A549 (cell line): ENCODE data around the gene SPIB. TPM values are rescaled to one million over a fixed set of nuclear protein-coding genes. Genes with fewer than 3 reads are reported as not detected.
A peak's percentile ranks its signal among the peaks of the same experiment; 100 is the strongest.

ENCODE experiments used
- ATAC-seq, 2 experiments: fragments of 200-7000 bp in 1 of 2; fragments of >200 bp in 1 of 2; cut with Nextera tagmentation in 1 of 2; cut with Tn5 transposase in 1 of 2; 3 replicates each; pipeline versions ENCODE4 v1.8.0 to v1.9.1; 2018 to 2020; ENCODE audit warnings: mild to moderate bottlenecking in 1 of 2, moderate library complexity in 1 of 2
- CTCF ChIA-PET: fragments of 300-600 bp; sonication (Branson Sonifier 250); formaldehyde crosslinking; extraction: SDS; loops from one replicate; lab custom pipeline; 2021; ENCODE audit warnings: antibody characterized with exemption, inconsistent platforms; lab: Yijun Ruan, JAX
- POLR2A ChIA-PET: fragments of 350-600 bp; formaldehyde crosslinking; extraction: SDS; loops from one replicate; lab custom pipeline; 2021; ENCODE audit warnings: antibody characterized with exemption, inconsistent platforms; lab: Yijun Ruan, JAX
- DNase-seq, 2 experiments: peaks; one replicate each; pipeline versions ENCODE4 v3.0.0 to v3.0.0-alpha.2; 2011 to 2016; ENCODE audit warnings: low read depth in 1 of 2, low spot score in 1 of 2
- FAIRE-seq: peaks from 2 replicates; lab custom pipeline; 2011; peaks lifted over from hg19 to GRCh38; lab: Jason Lieb, UNC
- H3K27ac ChIP-seq, 2 experiments: fragments of >200 bp; sonication (Bioruptor Twin); formaldehyde crosslinking; 3 replicates each; pipeline ENCODE4 v1.5.1; 2016 to 2017
- H3K4me1 ChIP-seq: fragments of >200 bp; sonication (Bioruptor Twin); formaldehyde crosslinking; 3 replicates; pipeline ENCODE4 v1.6.1; 2016
- H3K4me2 ChIP-seq: fragments of >200 bp; sonication (Bioruptor Twin); formaldehyde crosslinking; 3 replicates; pipeline ENCODE4 v1.6.1; 2016
- H3K4me3 ChIP-seq: fragments of >200 bp; sonication (Bioruptor Twin); formaldehyde crosslinking; 3 replicates; pipeline ENCODE4 v1.5.1; 2016
- H3K9me3 ChIP-seq: fragments of >200 bp; sonication (Bioruptor Twin); formaldehyde crosslinking; 3 replicates; pipeline ENCODE4 v1.6.1; 2016
- BHLHE40 ChIP-seq: IDR thresholded peaks from 2 replicates; pipeline ENCODE4 v1.6.1; 2012; ENCODE audit warnings: low read depth, low read length, inconsistent platforms
- CHD4 ChIP-seq: fragments of 200-600 bp; sonication (generic); IDR thresholded peaks from 2 replicates; pipeline ENCODE4 v1.6.1; 2016; ENCODE audit warnings: antibody characterized with exemption, mild to moderate bottlenecking, borderline replicate concordance
- EHF ChIP-seq: fragments of 250-450 bp; sonication (Bioruptor Pico); IDR thresholded peaks from 2 replicates; pipeline ENCODE4 v1.5.0; 2020; ENCODE audit warnings: mild to moderate bottlenecking
- EHMT2 ChIP-seq: fragments of 200-600 bp; sonication (generic); IDR thresholded peaks from 2 replicates; pipeline ENCODE4 v1.6.1; 2016; ENCODE audit warnings: antibody characterized with exemption, low read depth, mild to moderate bottlenecking, moderate library complexity
- ESRRA ChIP-seq: fragments of 150-350 bp; IDR thresholded peaks from 2 replicates; pipeline ENCODE4 v1.6.1; 2014; ENCODE audit warnings: mild to moderate bottlenecking, low read length, borderline replicate concordance
- HOXA7 ChIP-seq: fragments of 250-450 bp; sonication (Bioruptor Pico); IDR thresholded peaks from 2 replicates; pipeline ENCODE4 v1.5.0; 2020; ENCODE audit warnings: mild to moderate bottlenecking, moderate library complexity
- HOXB13 ChIP-seq: fragments of 250-450 bp; sonication (Bioruptor Pico); IDR thresholded peaks from 2 replicates; pipeline ENCODE4 v1.5.0; 2020; ENCODE audit warnings: low read depth, mild to moderate bottlenecking, moderate library complexity
- KDM1A ChIP-seq: fragments of 200-600 bp; sonication (generic); IDR thresholded peaks from 2 replicates; pipeline ENCODE4 v1.6.1; 2016; ENCODE audit warnings: low read depth, mild to moderate bottlenecking
- KDM5A ChIP-seq: fragments of 200-600 bp; sonication (generic); IDR thresholded peaks from 2 replicates; pipeline ENCODE4 v1.6.1; 2016; ENCODE audit warnings: antibody characterized with exemption, mild to moderate bottlenecking
- MAFK ChIP-seq: fragments of 450-650 bp; IDR thresholded peaks from 2 replicates; pipeline ENCODE4 v1.6.1; 2014; ENCODE audit not compliant: partially characterized antibody
- MAZ ChIP-seq: fragments of 150-350 bp; IDR thresholded peaks from 2 replicates; pipeline ENCODE4 v1.6.1; 2014; ENCODE audit warnings: antibody characterized with exemption, low read depth, low read length, borderline replicate concordance
- NFE2L2 ChIP-seq: fragments of 150-350 bp; conservative IDR thresholded peaks from 2 replicates; pipeline ENCODE4 v1.6.1; 2014; ENCODE audit warnings: low read length
- POLR2A ChIP-seq: IDR thresholded peaks from 2 replicates; pipeline ENCODE4 v1.6.1; 2012; ENCODE audit warnings: mild to moderate bottlenecking, low read length
- POLR2AphosphoS2 ChIP-seq: conservative IDR thresholded peaks from 2 replicates; pipeline ENCODE4 v1.6.1; 2012; ENCODE audit warnings: low read length, improper control_type of control experiment, inconsistent platforms
- RAD21 ChIP-seq, 2 experiments: fragments of >200 bp in 1 of 2; sonication (Bioruptor Twin) in 1 of 2; formaldehyde crosslinking in 1 of 2; IDR thresholded peaks in 1 of 2; conservative IDR thresholded peaks in 1 of 2; 2 replicates in 1 of 2; 3 replicates in 1 of 2; pipeline ENCODE4 v1.6.1; 2012 to 2018; ENCODE audit warnings: inconsistent platforms in 1 of 2
- RARB ChIP-seq: fragments of 250-450 bp; sonication (Bioruptor Pico); IDR thresholded peaks from 2 replicates; pipeline ENCODE4 v1.8.0; 2021; ENCODE audit warnings: mild to moderate bottlenecking, moderate library complexity
- RFX5 ChIP-seq: fragments of 450-650 bp; IDR thresholded peaks from 2 replicates; pipeline ENCODE4 v1.7.1; 2014; ENCODE audit warnings: antibody characterized with exemption, mild to moderate bottlenecking, moderate library complexity
- RNF2 ChIP-seq: fragments of 200-600 bp; sonication (generic); IDR thresholded peaks from 2 replicates; pipeline ENCODE4 v1.6.1; 2016; ENCODE audit warnings: low read depth, mild to moderate bottlenecking, antibody characterized with exemption, moderate library complexity, borderline replicate concordance
- ZFP36 ChIP-seq: fragments of 450-650 bp; IDR thresholded peaks from 2 replicates; pipeline ENCODE4 v1.6.1; 2014; ENCODE audit warnings: borderline replicate concordance; ENCODE audit not compliant: partially characterized antibody
- ZNF302 ChIP-seq: fragments of 250-450 bp; sonication (Bioruptor Pico); IDR thresholded peaks from 2 replicates; pipeline ENCODE4 v1.9.0; 2021; ENCODE audit warnings: inconsistent platforms, mild to moderate bottlenecking, moderate library complexity
- WGBS: methylation state at CpG from one replicate; pipeline ENCODE4 v1.1.6; 2017; ENCODE audit errors: missing lambda C conversion rate; 5-methylcytosine and 5-hydroxymethylcytosine counted together
- polyA plus RNA-seq, 4 experiments: library from polyadenylated mRNA; depleted of rRNA in 3 of 4; stranded (reverse); fragments of >200 nt; fragmentation: RNase III in 1 of 4; extraction: RNeasy Plus Mini Kit Qiagen cat#74134 plus additional on column Dnase treatment in 1 of 4; gene quantifications; 2 replicates in 3 of 4; 3 replicates in 1 of 4; pipeline ENCODE4 v1.2.3, GENCODE V29; 2011 to 2017
- TF ChIP-seq, protein P1 (sequence below): fragments of >200 bp; sonication (Bioruptor Twin); formaldehyde crosslinking; IDR thresholded peaks from 3 replicates; pipeline ENCODE4 v1.5.1; 2016
- TF ChIP-seq, protein P2 (sequence below): fragments of >200 bp; sonication (Bioruptor Twin); formaldehyde crosslinking; IDR thresholded peaks from 3 replicates; pipeline ENCODE4 v1.6.1; 2016
- TF ChIP-seq, protein P3 (sequence below): IDR thresholded peaks from 2 replicates; pipeline ENCODE4 v1.6.1; 2012; ENCODE audit warnings: low read depth, borderline replicate concordance
- TF ChIP-seq, protein P4 (sequence below): IDR thresholded peaks from 2 replicates; pipeline ENCODE4 v1.6.1; 2012
- TF ChIP-seq, protein P5 (sequence below): fragments of >200 bp; sonication (Bioruptor Twin); formaldehyde crosslinking; IDR thresholded peaks from 2 replicates; pipeline ENCODE4 v1.6.1; 2016
- TF ChIP-seq, protein P6 (sequence below): fragments of 200-600 bp; sonication (generic); IDR thresholded peaks from 2 replicates; pipeline ENCODE4 v1.6.1; 2016; ENCODE audit warnings: antibody characterized with exemption, mild to moderate bottlenecking, moderate library complexity

SPIB gene
- polyA plus RNA-seq, 2 of the 4 experiments (the other 2 are of a cell fraction) = 0.03 TPM; not detected in 1

DNA sequence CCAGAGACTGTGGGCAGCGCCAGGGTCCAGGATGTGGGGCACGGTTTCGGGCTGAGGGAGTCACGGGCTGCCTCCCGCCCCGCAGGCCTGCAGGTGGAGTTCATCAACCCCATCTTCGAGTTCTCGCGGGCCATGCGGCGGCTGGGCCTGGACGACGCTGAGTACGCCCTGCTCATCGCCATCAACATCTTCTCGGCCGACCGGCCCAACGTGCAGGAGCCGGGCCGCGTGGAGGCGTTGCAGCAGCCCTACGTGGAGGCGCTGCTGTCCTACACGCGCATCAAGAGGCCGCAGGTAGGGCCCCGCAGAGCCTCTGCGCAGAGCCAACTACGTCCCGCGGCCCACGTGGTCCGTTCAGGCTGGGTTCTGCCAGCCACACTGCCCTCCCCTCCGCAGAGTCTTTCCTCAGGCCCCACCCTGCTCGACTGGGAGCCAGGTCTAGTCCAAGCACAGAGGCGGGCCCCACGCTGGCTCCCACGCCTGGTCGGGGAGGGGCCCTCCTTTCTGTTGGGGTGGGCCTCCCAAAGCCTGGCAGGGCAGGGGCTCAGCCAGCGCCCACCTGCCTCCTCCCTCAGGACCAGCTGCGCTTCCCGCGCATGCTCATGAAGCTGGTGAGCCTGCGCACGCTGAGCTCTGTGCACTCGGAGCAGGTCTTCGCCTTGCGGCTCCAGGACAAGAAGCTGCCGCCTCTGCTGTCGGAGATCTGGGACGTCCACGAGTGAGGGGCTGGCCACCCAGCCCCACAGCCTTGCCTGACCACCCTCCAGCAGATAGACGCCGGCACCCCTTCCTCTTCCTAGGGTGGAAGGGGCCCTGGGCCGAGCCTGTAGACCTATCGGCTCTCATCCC lies 36.6 kb upstream of the SPIB start:
- ChIA-PET POLR2A (no interaction called here), CTCF (no interaction called here)
- DNase-seq (no peak), ATAC-seq (no peak), FAIRE-seq (no peak)
- H3K4me3 ChIP-seq = no peak overlapping the region
- no peaks in the 10 kb centered on the region for H3K9me3 ChIP-seq
- H3K27ac ChIP-seq = no peak overlapping the region
- TF ChIP-seq RAD21 (conservative IDR thresholded peaks at IDR 0.05 in 1 of 2, IDR thresholded peaks at IDR 0.05 in 1 of 2) (no peak), ESRRA (no peak), POLR2A (no peak), EHMT2 (no peak), ZFP36 (no peak), POLR2AphosphoS2 (no peak), NFE2L2 (no peak), RNF2 (no peak), MAFK (no peak), ZNF302 (CRISPR knock-in tag) (no peak), RFX5 (no peak)
- TF ChIP-seq, protein P1, sequence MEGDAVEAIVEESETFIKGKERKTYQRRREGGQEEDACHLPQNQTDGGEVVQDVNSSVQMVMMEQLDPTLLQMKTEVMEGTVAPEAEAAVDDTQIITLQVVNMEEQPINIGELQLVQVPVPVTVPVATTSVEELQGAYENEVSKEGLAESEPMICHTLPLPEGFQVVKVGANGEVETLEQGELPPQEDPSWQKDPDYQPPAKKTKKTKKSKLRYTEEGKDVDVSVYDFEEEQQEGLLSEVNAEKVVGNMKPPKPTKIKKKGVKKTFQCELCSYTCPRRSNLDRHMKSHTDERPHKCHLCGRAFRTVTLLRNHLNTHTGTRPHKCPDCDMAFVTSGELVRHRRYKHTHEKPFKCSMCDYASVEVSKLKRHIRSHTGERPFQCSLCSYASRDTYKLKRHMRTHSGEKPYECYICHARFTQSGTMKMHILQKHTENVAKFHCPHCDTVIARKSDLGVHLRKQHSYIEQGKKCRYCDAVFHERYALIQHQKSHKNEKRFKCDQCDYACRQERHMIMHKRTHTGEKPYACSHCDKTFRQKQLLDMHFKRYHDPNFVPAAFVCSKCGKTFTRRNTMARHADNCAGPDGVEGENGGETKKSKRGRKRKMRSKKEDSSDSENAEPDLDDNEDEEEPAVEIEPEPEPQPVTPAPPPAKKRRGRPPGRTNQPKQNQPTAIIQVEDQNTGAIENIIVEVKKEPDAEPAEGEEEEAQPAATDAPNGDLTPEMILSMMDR = no peak
- TF ChIP-seq, protein P2, sequence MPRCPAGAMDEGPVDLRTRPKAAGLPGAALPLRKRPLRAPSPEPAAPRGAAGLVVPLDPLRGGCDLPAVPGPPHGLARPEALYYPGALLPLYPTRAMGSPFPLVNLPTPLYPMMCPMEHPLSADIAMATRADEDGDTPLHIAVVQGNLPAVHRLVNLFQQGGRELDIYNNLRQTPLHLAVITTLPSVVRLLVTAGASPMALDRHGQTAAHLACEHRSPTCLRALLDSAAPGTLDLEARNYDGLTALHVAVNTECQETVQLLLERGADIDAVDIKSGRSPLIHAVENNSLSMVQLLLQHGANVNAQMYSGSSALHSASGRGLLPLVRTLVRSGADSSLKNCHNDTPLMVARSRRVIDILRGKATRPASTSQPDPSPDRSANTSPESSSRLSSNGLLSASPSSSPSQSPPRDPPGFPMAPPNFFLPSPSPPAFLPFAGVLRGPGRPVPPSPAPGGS = no peak
- H3K4me1 ChIP-seq = peaks cover 18% of the 10 kb centered on the region
- whole genome bisulfite sequencing = 97% methylated on average over 58 of the region's 58 CpGs
- no peak overlapping the region for H3K4me2 ChIP-seq

DNA sequence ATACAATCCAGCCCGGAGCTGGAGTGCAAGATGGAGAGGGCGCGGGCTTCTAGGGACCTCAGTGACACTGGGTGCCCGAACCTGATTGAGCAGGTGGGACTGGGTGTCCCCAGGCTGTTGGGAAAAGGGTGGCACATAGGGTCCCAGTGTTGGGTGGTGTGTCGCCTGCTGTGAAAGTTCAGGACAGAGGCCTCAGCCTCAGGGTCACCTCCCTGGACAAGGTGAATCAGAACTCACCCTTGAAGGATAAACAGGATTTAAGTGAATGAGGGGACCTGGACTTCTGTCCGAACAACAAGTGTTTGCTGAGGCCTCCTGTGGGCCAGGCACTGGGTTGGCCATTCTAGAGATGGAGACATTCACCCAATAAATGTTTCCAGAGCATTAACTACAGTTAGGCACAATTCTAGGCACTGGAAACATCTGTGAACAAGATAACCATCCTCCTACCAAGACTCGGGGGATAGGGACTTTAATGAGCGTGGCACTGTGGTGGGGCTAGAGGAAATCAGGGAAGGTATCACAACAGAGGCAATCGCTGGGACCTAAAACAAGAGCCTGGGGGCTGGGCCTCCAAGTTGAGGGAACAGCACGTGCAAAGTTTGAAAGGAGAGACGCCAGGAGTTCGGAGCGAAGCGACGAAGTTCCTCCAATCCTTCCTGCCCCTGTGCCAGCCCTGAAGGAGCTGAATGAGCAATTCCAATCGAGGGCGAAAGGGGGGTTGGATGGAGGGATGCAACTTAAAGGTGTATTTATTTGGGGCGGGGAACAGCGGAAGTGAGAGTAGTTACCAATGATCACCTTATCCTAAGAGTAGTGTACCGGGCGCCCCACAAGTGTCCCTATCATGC lies 35.5 kb upstream of the SPIB start:
- POLR2A ChIA-PET = interaction anchor here (1.3 to 2.5 kb wide), 6 partner anchors 15 to 235 kb away, joined by 3 to 10 read pairs (median 6); partner anchors contain the start of gene KCNC3
- DNase-seq (no peak), FAIRE-seq (no peak), ATAC-seq (no peak; a peak in 4 of 6 replicates)
- CTCF ChIA-PET = interaction anchor here (1.0 to 2.5 kb wide), 6 partner anchors 15 to 96 kb away, joined by 3 to 16 read pairs (median 6); no protein-coding TSS in a partner anchor
- peak overlapping the region; percentile 70 to 93 for H3K27ac ChIP-seq
- peak overlapping the region; percentile 75 for H3K4me2 ChIP-seq
- no peaks in the 10 kb centered on the region for H3K9me3 ChIP-seq
- WGBS = 72% methylated on average over 21 of the region's 21 CpGs
- H3K4me1 ChIP-seq = peaks cover 15% of the 10 kb centered on the region
- peak overlapping the region; percentile 38 for H3K4me3 ChIP-seq
- no peak for TF ChIP-seq KDM5A
- no peak for TF ChIP-seq NFE2L2
- 0 out of 2 replicates have a peak, but pooled peaks have one; percentile 10 for TF ChIP-seq RARB (CRISPR knock-in tag)
- no peak for TF ChIP-seq EHF (CRISPR knock-in tag)
- TF ChIP-seq KDM1A = no peak
- TF ChIP-seq EHMT2 = no peak
- no peak for TF ChIP-seq CHD4
- TF ChIP-seq BHLHE40 = no peak
- TF ChIP-seq HOXB13 (CRISPR knock-in tag) = no peak
- TF ChIP-seq, protein P3, sequence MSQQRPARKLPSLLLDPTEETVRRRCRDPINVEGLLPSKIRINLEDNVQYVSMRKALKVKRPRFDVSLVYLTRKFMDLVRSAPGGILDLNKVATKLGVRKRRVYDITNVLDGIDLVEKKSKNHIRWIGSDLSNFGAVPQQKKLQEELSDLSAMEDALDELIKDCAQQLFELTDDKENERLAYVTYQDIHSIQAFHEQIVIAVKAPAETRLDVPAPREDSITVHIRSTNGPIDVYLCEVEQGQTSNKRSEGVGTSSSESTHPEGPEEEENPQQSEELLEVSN = no peak
- TF ChIP-seq, protein P4, sequence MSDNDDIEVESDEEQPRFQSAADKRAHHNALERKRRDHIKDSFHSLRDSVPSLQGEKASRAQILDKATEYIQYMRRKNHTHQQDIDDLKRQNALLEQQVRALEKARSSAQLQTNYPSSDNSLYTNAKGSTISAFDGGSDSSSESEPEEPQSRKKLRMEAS = no peak
- no peak for TF ChIP-seq MAZ
- TF ChIP-seq, protein P5, sequence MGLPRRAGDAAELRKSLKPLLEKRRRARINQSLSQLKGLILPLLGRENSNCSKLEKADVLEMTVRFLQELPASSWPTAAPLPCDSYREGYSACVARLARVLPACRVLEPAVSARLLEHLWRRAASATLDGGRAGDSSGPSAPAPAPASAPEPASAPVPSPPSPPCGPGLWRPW = no peak
- TF ChIP-seq POLR2AphosphoS2 = peak; percentile 57; the same call in 1 of the 2 replicates
- TF ChIP-seq RAD21 (conservative IDR thresholded peaks at IDR 0.05 in 1 of 2, IDR thresholded peaks at IDR 0.05 in 1 of 2) = no peak
- peak; percentile 75; the same call in 1 of the 2 replicates for TF ChIP-seq HOXA7
- TF ChIP-seq, protein P6, sequence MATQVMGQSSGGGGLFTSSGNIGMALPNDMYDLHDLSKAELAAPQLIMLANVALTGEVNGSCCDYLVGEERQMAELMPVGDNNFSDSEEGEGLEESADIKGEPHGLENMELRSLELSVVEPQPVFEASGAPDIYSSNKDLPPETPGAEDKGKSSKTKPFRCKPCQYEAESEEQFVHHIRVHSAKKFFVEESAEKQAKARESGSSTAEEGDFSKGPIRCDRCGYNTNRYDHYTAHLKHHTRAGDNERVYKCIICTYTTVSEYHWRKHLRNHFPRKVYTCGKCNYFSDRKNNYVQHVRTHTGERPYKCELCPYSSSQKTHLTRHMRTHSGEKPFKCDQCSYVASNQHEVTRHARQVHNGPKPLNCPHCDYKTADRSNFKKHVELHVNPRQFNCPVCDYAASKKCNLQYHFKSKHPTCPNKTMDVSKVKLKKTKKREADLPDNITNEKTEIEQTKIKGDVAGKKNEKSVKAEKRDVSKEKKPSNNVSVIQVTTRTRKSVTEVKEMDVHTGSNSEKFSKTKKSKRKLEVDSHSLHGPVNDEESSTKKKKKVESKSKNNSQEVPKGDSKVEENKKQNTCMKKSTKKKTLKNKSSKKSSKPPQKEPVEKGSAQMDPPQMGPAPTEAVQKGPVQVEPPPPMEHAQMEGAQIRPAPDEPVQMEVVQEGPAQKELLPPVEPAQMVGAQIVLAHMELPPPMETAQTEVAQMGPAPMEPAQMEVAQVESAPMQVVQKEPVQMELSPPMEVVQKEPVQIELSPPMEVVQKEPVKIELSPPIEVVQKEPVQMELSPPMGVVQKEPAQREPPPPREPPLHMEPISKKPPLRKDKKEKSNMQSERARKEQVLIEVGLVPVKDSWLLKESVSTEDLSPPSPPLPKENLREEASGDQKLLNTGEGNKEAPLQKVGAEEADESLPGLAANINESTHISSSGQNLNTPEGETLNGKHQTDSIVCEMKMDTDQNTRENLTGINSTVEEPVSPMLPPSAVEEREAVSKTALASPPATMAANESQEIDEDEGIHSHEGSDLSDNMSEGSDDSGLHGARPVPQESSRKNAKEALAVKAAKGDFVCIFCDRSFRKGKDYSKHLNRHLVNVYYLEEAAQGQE = no peak
- no peak for TF ChIP-seq ESRRA
